ENCODE data around the gene S100B.

DNA sequence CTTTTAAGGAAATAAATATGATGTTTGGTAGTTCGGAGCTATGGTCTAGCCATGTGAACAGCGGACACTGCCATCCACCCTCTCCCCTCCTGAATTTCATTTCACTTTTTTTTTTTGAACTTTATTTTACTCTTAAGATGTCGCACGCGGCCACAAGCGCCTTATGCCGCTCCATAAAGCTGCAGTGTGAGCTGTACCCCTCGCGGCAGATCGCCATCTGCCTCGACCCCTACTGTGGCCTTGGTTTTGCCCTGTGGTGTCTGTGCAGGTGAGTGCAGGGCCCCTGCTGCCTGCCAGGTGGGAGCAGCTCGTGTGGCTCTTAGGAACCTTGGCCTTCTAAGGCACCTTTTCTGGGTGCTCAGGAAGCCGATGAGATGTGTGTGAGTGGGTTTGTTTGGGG lies 48.1 kb downstream of the S100B start:
- TF ChIP-seq, protein P1, sequence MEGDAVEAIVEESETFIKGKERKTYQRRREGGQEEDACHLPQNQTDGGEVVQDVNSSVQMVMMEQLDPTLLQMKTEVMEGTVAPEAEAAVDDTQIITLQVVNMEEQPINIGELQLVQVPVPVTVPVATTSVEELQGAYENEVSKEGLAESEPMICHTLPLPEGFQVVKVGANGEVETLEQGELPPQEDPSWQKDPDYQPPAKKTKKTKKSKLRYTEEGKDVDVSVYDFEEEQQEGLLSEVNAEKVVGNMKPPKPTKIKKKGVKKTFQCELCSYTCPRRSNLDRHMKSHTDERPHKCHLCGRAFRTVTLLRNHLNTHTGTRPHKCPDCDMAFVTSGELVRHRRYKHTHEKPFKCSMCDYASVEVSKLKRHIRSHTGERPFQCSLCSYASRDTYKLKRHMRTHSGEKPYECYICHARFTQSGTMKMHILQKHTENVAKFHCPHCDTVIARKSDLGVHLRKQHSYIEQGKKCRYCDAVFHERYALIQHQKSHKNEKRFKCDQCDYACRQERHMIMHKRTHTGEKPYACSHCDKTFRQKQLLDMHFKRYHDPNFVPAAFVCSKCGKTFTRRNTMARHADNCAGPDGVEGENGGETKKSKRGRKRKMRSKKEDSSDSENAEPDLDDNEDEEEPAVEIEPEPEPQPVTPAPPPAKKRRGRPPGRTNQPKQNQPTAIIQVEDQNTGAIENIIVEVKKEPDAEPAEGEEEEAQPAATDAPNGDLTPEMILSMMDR (IDR thresholded peaks at IDR 0.05), result no peak
- no peak for TF ChIP-seq POLR2A (IDR thresholded peaks at IDR 0.05)

Measured in prostate gland (tissue), 2 donors.